ENCODE data around the gene CRNN.

- TF ChIP-seq CTCF (conservative IDR thresholded peaks at IDR 0.05; ENCODE audit: low read depth in 2 of 2) (peak; percentile 78 to 88), EZH2 (IDR thresholded peaks at IDR 0.05; ENCODE audit: low read depth, unreplicated experiment) (no peak)
Observed at GRCh38 chr1:152458384-152459185, 44.5 kb upstream of the CRNN start.
